K562 (cell line): Measurements from ENCODE around the gene COL23A1. TPM values are rescaled to one million over a fixed set of nuclear protein-coding genes. Genes with fewer than 3 reads are reported as not detected.

ENCODE experiments used
- E2F3 ChIP-seq: fragments of 250-450 bp; sonication (Bioruptor Pico); IDR thresholded peaks from 2 replicates; pipeline ENCODE4 v1.4.0; 2020; ENCODE audit warnings: mild to moderate bottlenecking
- polyA plus RNA-seq, 8 experiments: library from polyadenylated mRNA; depleted of rRNA in 4 of 8; stranded (reverse) in 5 of 8; unstranded in 3 of 8; fragments of >200 nt; fragmentation: Nextera tagmentation in 2 of 8; fragmentation: Illumina TruSeq in 1 of 8; extraction: Ambion mirVana in 2 of 8; extraction: Trizol in 1 of 8; gene quantifications; 2 replicates each; pipeline versions ENCODE4 v1.2.1 to v1.2.3, GENCODE V29; 2011 to 2014; ENCODE audit warnings: inconsistent platforms in 1 of 8, missing spikeins in 1 of 8
- total RNA-seq, 7 experiments: library from RNA; depleted of rRNA in 6 of 7; stranded (reverse); fragments of >200 nt in 6 of 7; fragmentation: Illumina TruSeq in 2 of 7; extraction: Trizol in 2 of 7; gene quantifications; 2 replicates each; pipeline versions ENCODE4 v1.2.1 to v1.2.3, GENCODE V29; 2011 to 2021; ENCODE audit warnings: low replicate concordance in 1 of 7
- TF ChIP-seq, protein P1 (sequence below), 2 experiments: fragments of 450-650 bp; formaldehyde crosslinking in 1 of 2; IDR thresholded peaks; 2 replicates each; pipeline versions ENCODE4 v1.4.0 to v1.6.1; 2014 to 2020; ENCODE audit warnings: mild to moderate bottlenecking in 2 of 2, borderline replicate concordance in 1 of 2, low read depth in 1 of 2

Gene COL23A1
- total and polyA plus RNA-seq, 9 of the 15 experiments (the other 6 are each of a cell fraction or from before 2014, with no cell fraction given): 0.09 TPM; not detected in 8

DNA sequence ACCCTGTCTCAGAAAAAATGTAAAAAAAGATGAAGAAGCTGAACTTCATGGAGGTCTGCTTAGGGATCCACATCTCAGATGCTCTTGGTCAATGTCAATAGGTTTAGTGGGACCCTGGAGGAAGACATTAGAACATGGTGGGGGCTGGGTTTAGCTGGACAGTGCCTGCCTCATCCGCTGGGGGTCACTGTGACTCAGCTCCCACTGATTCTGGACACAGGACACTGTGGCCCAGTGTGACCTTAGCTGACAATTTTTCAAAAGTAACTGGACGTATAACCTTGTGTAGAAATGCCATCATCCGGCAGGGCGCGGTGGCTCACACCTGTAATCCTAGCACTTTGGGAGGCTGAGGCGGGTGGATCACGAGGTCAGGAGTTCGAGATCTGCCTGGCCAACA, 393.2 kb downstream of the COL23A1 start (continued):
- TF ChIP-seq, protein P1, sequence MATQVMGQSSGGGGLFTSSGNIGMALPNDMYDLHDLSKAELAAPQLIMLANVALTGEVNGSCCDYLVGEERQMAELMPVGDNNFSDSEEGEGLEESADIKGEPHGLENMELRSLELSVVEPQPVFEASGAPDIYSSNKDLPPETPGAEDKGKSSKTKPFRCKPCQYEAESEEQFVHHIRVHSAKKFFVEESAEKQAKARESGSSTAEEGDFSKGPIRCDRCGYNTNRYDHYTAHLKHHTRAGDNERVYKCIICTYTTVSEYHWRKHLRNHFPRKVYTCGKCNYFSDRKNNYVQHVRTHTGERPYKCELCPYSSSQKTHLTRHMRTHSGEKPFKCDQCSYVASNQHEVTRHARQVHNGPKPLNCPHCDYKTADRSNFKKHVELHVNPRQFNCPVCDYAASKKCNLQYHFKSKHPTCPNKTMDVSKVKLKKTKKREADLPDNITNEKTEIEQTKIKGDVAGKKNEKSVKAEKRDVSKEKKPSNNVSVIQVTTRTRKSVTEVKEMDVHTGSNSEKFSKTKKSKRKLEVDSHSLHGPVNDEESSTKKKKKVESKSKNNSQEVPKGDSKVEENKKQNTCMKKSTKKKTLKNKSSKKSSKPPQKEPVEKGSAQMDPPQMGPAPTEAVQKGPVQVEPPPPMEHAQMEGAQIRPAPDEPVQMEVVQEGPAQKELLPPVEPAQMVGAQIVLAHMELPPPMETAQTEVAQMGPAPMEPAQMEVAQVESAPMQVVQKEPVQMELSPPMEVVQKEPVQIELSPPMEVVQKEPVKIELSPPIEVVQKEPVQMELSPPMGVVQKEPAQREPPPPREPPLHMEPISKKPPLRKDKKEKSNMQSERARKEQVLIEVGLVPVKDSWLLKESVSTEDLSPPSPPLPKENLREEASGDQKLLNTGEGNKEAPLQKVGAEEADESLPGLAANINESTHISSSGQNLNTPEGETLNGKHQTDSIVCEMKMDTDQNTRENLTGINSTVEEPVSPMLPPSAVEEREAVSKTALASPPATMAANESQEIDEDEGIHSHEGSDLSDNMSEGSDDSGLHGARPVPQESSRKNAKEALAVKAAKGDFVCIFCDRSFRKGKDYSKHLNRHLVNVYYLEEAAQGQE (IDR thresholded peaks at IDR 0.05; ENCODE audit: borderline replicate concordance): peak; percentile 22; the same call in 1 of the 2 replicates
- TF ChIP-seq, protein P1 (CRISPR knock-in tag; IDR thresholded peaks at IDR 0.05; ENCODE audit: low read depth): no peak
- TF ChIP-seq E2F3: no peak
